Adipocyte (in vitro differentiated cells): Measurements from ENCODE around the gene SMG5.

Experiments used
- DNase-seq: peaks from one replicate; pipeline ENCODE4 v3.0.0-alpha.2; 2015; ENCODE audit warnings: low read depth
- H3K27me3 ChIP-seq: replicated peaks from 2 replicates; pipeline ENCODE4 v1.7.0; 2013; ENCODE audit warnings: mild to moderate bottlenecking, low read length, moderate library complexity; ENCODE audit not compliant: control insufficient read depth, insufficient read depth
- H3K36me3 ChIP-seq: 2 replicates; pipeline ENCODE4 v1.7.0; 2013; ENCODE audit warnings: low read length, mild to moderate bottlenecking, moderate library complexity; ENCODE audit not compliant: control insufficient read depth, insufficient read depth, severe bottlenecking
- H3K4me1 ChIP-seq: 2 replicates; pipeline ENCODE4 v1.7.0; 2013; ENCODE audit warnings: mild to moderate bottlenecking, low read length, moderate library complexity; ENCODE audit not compliant: control insufficient read depth, insufficient read depth
- H3K4me3 ChIP-seq: 2 replicates; pipeline ENCODE4 v1.7.0; 2013; ENCODE audit warnings: mild to moderate bottlenecking, low read length, moderate library complexity
- H3K9ac ChIP-seq: 2 replicates; pipeline ENCODE4 v1.7.0; 2013; ENCODE audit warnings: mild to moderate bottlenecking, low read length, moderate library complexity
- H3K9me3 ChIP-seq: 2 replicates; pipeline ENCODE4 v1.7.0; 2013; ENCODE audit warnings: mild to moderate bottlenecking, low read length, moderate library complexity; ENCODE audit not compliant: control insufficient read depth

Gene SMG5

GRCh38 chr1:156293895-156294294, 11.3 kb upstream of the SMG5 start:
- H3K9me3 ChIP-seq: no peaks in the 10 kb centered on the region
- no peak for DNase-seq
- H3K9ac ChIP-seq: no peak overlapping the region
- no peaks in the 10 kb centered on the region for H3K27me3 ChIP-seq
- H3K4me1 ChIP-seq: peaks cover 25% of the 10 kb centered on the region
- peaks cover 2% of the 10 kb centered on the region for H3K36me3 ChIP-seq
- no peak overlapping the region for H3K4me3 ChIP-seq

GRCh38 chr1:156293098-156293434, 10.4 kb upstream of the SMG5 start:
- H3K27me3 ChIP-seq: no peaks in the 10 kb centered on the region
- peaks cover 25% of the 10 kb centered on the region for H3K4me1 ChIP-seq
- H3K36me3 ChIP-seq: peaks cover 3% of the 10 kb centered on the region
- DNase-seq: no peak
- no peak overlapping the region for H3K4me3 ChIP-seq
- H3K9ac ChIP-seq: no peak overlapping the region
- no peaks in the 10 kb centered on the region for H3K9me3 ChIP-seq

GRCh38 chr1:156291226-156292061, 8.8 kb upstream of the SMG5 start:
- Histone ChIP-seq H3K4me3 (peak overlapping the region; percentile 81), H3K4me1 (peaks cover 25% of the 10 kb centered on the region), H3K9ac (peak overlapping the region; percentile 78), H3K36me3 (peaks cover 3% of the 10 kb centered on the region), H3K9me3 (no peaks in the 10 kb centered on the region), H3K27me3 (no peaks in the 10 kb centered on the region)
- peak; percentile 95 for DNase-seq

- Histone ChIP-seq H3K4me3 (no peak overlapping the region), H3K4me1 (peaks cover 22% of the 10 kb centered on the region), H3K36me3 (peaks cover 3% of the 10 kb centered on the region), H3K9me3 (no peaks in the 10 kb centered on the region), H3K27me3 (no peaks in the 10 kb centered on the region), H3K9ac (no peak overlapping the region)
- DNase-seq: no peak
Observed at GRCh38 chr1:156289857-156290256, 7.2 kb upstream of the SMG5 start.

GRCh38 chr1:156286061-156286460, 3.4 kb upstream of the SMG5 start:
- no peak for DNase-seq
- Histone ChIP-seq H3K4me3 (no peak overlapping the region), H3K9ac (no peak overlapping the region), H3K4me1 (peaks cover 26% of the 10 kb centered on the region), H3K9me3 (no peaks in the 10 kb centered on the region), H3K27me3 (no peaks in the 10 kb centered on the region), H3K36me3 (peaks cover 3% of the 10 kb centered on the region)

GRCh38 chr1:156285437-156285836, 2.8 kb upstream of the SMG5 start:
- Histone ChIP-seq H3K27me3 (no peaks in the 10 kb centered on the region), H3K9me3 (no peaks in the 10 kb centered on the region), H3K4me3 (no peak overlapping the region), H3K9ac (no peak overlapping the region), H3K36me3 (peaks cover 3% of the 10 kb centered on the region), H3K4me1 (peaks cover 27% of the 10 kb centered on the region)
- DNase-seq: no peak

GRCh38 chr1:156284757-156285156, 2.1 kb upstream of the SMG5 start:
- peaks cover 3% of the 10 kb centered on the region for H3K36me3 ChIP-seq
- H3K4me3 ChIP-seq: no peak overlapping the region
- H3K9ac ChIP-seq: no peak overlapping the region
- H3K27me3 ChIP-seq: no peaks in the 10 kb centered on the region
- DNase-seq: no peak
- no peaks in the 10 kb centered on the region for H3K9me3 ChIP-seq
- H3K4me1 ChIP-seq: peaks cover 27% of the 10 kb centered on the region

- Histone ChIP-seq H3K4me1 (peaks cover 27% of the 10 kb centered on the region), H3K4me3 (peak within 1 kb of the TSS; percentile 96), H3K9ac (peak within 1 kb of the TSS; percentile 88), H3K9me3 (no peaks in the 10 kb centered on the region), H3K27me3 (no peaks in the 10 kb centered on the region), H3K36me3 (peaks cover 3% of the 10 kb centered on the region)
- no peak for DNase-seq
Observed at GRCh38 chr1:156284112-156284511, 1.5 kb upstream of the SMG5 start, which contains the start of gene TMEM79. Gene TMEM79 (plus strand): TSS chr1:156284325. CDS start chr1:156285227, 902 bp downstream.

- Histone ChIP-seq H3K4me3 (peak overlapping the region; percentile 96), H3K36me3 (peaks cover 3% of the 10 kb centered on the region), H3K9ac (peak overlapping the region; percentile 88), H3K27me3 (no peaks in the 10 kb centered on the region), H3K9me3 (no peaks in the 10 kb centered on the region), H3K4me1 (peaks cover 27% of the 10 kb centered on the region)
- DNase-seq: no peak
Observed at GRCh38 chr1:156283521-156283920, 896 bp upstream of the SMG5 start.

GRCh38 chr1:156281693-156282478, 739 bp downstream of the SMG5 start:
- DNase-seq: peak; percentile 45
- peak overlapping the region; percentile 96 for H3K4me3 ChIP-seq
- H3K36me3 ChIP-seq: peaks cover 13% of the 10 kb centered on the region
- H3K27me3 ChIP-seq: no peaks in the 10 kb centered on the region
- H3K9ac ChIP-seq: peak overlapping the region; percentile 88
- H3K9me3 ChIP-seq: no peaks in the 10 kb centered on the region
- peaks cover 39% of the 10 kb centered on the region for H3K4me1 ChIP-seq

- Histone ChIP-seq H3K9ac (peak overlapping the region; percentile 88), H3K36me3 (peaks cover 13% of the 10 kb centered on the region), H3K4me3 (peak overlapping the region; percentile 96), H3K4me1 (peaks cover 44% of the 10 kb centered on the region), H3K27me3 (no peaks in the 10 kb centered on the region), H3K9me3 (no peaks in the 10 kb centered on the region)
- peak; percentile 71 for DNase-seq
Observed at GRCh38 chr1:156281281-156281680, 1.3 kb downstream of the SMG5 start.
